Central memory CD8-positive, alpha-beta T cell (primary cell): Measurements from ENCODE around the gene VWA3B.

Experiments used
- ATAC-seq: fragments of 150-1000 bp; cut with Tn5 transposase; replicated peaks from 2 replicates; pipeline ENCODE4 v1.10.0; 2022; ENCODE audit warnings: mild to moderate bottlenecking, moderate FRiP score, moderate number of reproducible peaks; ENCODE audit not compliant: poor library complexity, severe bottlenecking; ENCODE audit errors: extremely low read depth
- DNase-seq, 2 donors: peaks; one replicate each; pipeline ENCODE4 v3.0.0; 2021; ENCODE audit warnings: low spot score in 2 of 2
- H3K27ac Mint-ChIP-seq: one replicate; pipeline ENCODE4 v1.8.0; 2022; ENCODE audit warnings: low read depth, mild to moderate bottlenecking, moderate library complexity, mixed read lengths
- H3K27me3 Mint-ChIP-seq: one replicate; pipeline ENCODE4 v1.8.0; 2022; ENCODE audit warnings: mixed read lengths
- H3K36me3 Mint-ChIP-seq: one replicate; pipeline ENCODE4 v1.8.0; 2022; ENCODE audit warnings: mild to moderate bottlenecking, moderate library complexity, mixed read lengths; ENCODE audit not compliant: insufficient read depth
- H3K4me1 Mint-ChIP-seq: one replicate; pipeline ENCODE4 v1.8.0; 2022; ENCODE audit warnings: mixed read lengths
- H3K4me3 Mint-ChIP-seq: one replicate; pipeline ENCODE4 v1.8.0; 2022; ENCODE audit warnings: mild to moderate bottlenecking, moderate library complexity, mixed read lengths
- H3K9me3 Mint-ChIP-seq: one replicate; pipeline ENCODE4 v1.8.0; 2022; ENCODE audit warnings: mixed read lengths

The VWA3B gene

DNA sequence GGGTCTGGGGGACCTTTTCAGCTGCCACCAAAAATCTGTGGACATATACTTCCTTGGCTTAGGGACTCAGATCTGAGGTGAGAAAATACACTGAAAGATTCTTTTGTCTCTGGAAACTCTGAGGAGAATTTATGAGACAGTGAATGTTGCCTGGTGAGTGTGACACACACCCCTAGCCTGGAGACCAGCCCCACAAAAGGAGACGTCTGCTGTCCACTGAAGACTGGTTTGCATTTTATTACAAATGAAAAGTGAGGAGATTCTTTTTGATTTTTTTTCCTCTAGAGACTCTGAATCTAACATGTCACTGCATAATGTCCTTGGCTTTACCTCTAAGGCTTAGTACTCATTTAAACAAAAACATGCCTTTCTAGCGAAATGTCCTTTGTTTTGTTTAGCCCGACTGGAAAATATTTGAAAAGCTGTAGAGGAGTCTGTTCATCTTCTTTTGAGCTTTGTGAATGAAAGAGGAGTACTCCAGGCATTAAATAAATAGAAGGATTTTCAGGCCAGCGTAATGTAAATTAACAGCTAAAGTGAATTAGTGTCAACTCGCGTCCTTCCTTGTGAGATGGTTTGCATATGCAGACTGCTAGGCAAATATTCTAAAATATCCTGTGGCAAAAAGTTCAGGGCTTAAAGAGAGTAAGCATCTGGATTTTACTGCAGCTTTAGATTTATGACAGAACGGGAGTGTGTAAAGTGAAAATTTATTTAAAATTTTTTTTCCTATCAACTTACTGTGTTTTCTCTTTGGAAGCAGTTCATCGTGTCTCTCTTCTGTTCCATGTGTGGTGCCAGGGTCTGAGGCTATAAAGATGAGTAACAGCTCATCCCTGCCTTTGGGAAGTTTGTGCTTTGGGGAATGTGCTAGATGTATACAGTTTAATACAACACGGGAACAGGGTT is 125.4 kb downstream of the VWA3B start:
- ATAC-seq = no peak
- no peak for DNase-seq
- Mint-ChIP-seq H3K27me3 (peaks cover 82% of the 10 kb centered on the region), H3K27ac (no peak overlapping the region), H3K36me3 (no peaks in the 10 kb centered on the region), H3K4me3 (no peak overlapping the region), H3K4me1 (no peaks in the 10 kb centered on the region), H3K9me3 (no peaks in the 10 kb centered on the region)

DNA sequence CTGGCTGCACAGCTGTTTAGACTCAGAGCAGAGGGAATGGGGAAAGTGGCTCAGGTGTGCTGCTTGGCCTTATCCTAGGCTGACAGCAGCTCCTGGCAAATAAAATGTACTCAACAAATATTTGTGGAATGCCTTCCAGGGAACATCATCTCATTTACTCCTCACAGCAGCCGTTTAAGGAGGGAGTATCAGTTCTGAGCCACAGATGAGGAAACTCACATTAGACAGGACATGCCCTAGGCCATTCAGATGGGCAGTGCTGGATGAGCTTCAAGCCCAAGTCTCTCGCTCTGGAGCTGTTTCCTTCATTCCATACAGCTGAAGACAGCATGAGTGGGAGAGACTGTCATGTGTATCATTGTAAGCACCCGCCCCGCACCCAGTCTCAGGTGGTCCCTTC is 129.6 kb downstream of the VWA3B start:
- Mint-ChIP-seq H3K9me3 (peaks cover 8% of the 10 kb centered on the region), H3K36me3 (no peaks in the 10 kb centered on the region), H3K4me3 (no peak overlapping the region), H3K27ac (no peak overlapping the region), H3K27me3 (peaks cover 88% of the 10 kb centered on the region), H3K4me1 (no peaks in the 10 kb centered on the region)
- DNase-seq (no peak), ATAC-seq (no peak)

DNA sequence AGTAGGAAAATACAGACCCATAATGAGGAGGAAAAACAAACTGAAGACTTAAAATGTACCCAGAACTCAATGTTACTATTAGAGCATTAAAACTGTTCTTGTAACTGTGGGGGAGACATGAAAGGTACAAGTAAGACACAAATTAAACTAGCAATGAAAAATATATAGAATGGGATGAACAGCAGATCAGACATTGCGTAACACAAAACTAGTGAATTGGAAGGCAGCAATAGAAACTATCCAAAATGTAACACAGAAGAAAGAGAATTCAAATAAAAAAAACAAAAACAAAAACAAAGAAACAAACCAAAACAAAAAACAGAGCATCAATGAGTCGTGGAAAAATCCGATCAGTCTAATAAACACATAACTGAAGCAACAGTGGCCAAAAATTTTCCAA is 132.2 kb downstream of the VWA3B start:
- peaks cover 92% of the 10 kb centered on the region for H3K27me3 Mint-ChIP-seq
- no peak overlapping the region for H3K27ac Mint-ChIP-seq
- H3K9me3 Mint-ChIP-seq = peaks cover 8% of the 10 kb centered on the region
- no peaks in the 10 kb centered on the region for H3K4me1 Mint-ChIP-seq
- no peaks in the 10 kb centered on the region for H3K36me3 Mint-ChIP-seq
- ATAC-seq = no peak
- H3K4me3 Mint-ChIP-seq = no peak overlapping the region
- no peak for DNase-seq

GRCh38 chr2:98233941-98234340 is 147.0 kb downstream of the VWA3B start:
- H3K4me1 Mint-ChIP-seq = no peaks in the 10 kb centered on the region
- peaks cover 56% of the 10 kb centered on the region for H3K27me3 Mint-ChIP-seq
- ATAC-seq (no peak), DNase-seq (no peak)
- H3K36me3 Mint-ChIP-seq = no peaks in the 10 kb centered on the region
- H3K27ac Mint-ChIP-seq = no peak overlapping the region
- H3K4me3 Mint-ChIP-seq = no peak overlapping the region
- no peaks in the 10 kb centered on the region for H3K9me3 Mint-ChIP-seq

GRCh38 chr2:98234776-98235175 is 147.8 kb downstream of the VWA3B start:
- Mint-ChIP-seq H3K27me3 (peaks cover 57% of the 10 kb centered on the region), H3K9me3 (no peaks in the 10 kb centered on the region), H3K27ac (no peak overlapping the region), H3K36me3 (no peaks in the 10 kb centered on the region), H3K4me3 (no peak overlapping the region), H3K4me1 (no peaks in the 10 kb centered on the region)
- no peak for DNase-seq
- no peak for ATAC-seq

DNA sequence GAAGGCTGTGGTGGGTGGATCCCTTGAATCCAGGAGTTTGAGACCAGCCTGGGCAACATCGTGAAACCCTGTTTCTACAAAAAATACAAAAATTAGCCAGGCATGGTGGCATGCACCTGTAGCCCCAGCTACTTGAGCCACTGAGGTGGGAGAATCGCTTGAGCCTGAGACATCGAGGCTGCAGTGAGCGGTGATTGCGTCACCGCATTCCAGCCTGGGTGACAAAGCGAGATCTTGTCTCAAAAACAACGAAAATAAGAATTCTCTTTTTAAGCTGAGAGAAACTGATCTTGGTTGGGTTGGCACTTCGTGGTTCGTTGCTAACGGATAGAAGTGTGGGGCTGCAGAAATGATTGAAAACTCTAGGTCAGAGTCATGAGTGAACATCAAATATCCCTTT is 150.0 kb downstream of the VWA3B start:
- Mint-ChIP-seq H3K27ac (no peak overlapping the region), H3K9me3 (no peaks in the 10 kb centered on the region), H3K4me1 (no peaks in the 10 kb centered on the region), H3K27me3 (peaks cover 75% of the 10 kb centered on the region), H3K36me3 (no peaks in the 10 kb centered on the region), H3K4me3 (no peak overlapping the region)
- ATAC-seq (no peak), DNase-seq (no peak)

DNA sequence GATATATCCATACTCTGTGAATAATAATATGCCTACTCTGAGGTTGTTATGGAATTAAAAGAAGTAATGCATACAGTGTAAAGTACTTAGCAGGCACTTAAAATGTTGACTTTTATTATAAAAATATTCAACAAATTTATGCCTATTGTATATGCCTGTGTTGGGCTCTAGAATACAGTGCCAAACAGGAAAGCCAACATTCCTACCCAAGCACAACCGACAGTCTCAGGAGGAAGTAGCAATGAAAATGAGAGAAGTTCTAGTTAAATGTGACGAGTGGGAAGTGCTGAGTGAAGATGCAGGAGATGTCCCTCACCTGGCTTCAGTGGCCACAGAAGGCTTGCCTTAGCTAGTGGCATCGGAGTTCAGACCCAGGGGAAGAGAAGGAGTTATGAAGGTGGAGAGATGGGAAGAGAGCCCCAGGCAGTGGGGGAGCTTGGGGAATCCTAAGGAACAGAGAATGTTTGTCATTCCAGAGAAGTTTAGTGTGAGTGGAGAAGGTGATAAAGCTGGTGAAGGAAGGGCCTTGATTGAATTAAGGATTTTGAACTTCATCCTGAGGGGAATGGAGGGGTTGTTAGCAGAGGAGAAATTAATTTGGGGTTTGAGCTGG is 153.9 kb downstream of the VWA3B start:
- no peaks in the 10 kb centered on the region for H3K4me1 Mint-ChIP-seq
- DNase-seq (no peak), ATAC-seq (no peak)
- H3K36me3 Mint-ChIP-seq = no peaks in the 10 kb centered on the region
- no peaks in the 10 kb centered on the region for H3K9me3 Mint-ChIP-seq
- no peak overlapping the region for H3K4me3 Mint-ChIP-seq
- no peak overlapping the region for H3K27ac Mint-ChIP-seq
- peaks cover 70% of the 10 kb centered on the region for H3K27me3 Mint-ChIP-seq

GRCh38 chr2:98241592-98241991 is 154.6 kb downstream of the VWA3B start:
- Mint-ChIP-seq H3K36me3 (no peaks in the 10 kb centered on the region), H3K4me3 (no peak overlapping the region), H3K4me1 (no peaks in the 10 kb centered on the region), H3K9me3 (no peaks in the 10 kb centered on the region), H3K27me3 (peaks cover 64% of the 10 kb centered on the region), H3K27ac (no peak overlapping the region)
- DNase-seq (no peak), ATAC-seq (no peak)

DNA sequence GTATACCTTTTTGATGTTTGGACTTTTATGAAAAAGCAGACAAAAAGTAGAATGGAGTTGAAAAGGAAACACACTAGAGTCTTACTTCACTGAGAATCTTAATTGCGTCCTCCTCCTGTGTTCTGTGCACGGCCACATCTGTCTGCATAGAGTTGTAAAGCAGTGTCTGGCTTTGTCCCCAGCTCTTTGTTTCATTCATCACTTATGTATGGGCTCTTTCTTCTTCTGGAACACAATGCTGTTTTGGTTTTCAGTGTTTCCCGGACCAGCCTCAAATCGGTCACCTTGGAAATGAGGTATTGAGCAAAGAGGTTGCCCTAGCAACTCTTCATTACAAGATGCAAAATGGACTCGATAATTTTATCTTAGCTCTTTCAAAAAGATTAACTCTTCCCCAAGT is 155.0 kb downstream of the VWA3B start:
- Mint-ChIP-seq H3K4me3 (no peak overlapping the region), H3K27ac (no peak overlapping the region), H3K9me3 (no peaks in the 10 kb centered on the region), H3K36me3 (no peaks in the 10 kb centered on the region), H3K27me3 (peaks cover 60% of the 10 kb centered on the region), H3K4me1 (no peaks in the 10 kb centered on the region)
- DNase-seq = no peak
- no peak for ATAC-seq

DNA sequence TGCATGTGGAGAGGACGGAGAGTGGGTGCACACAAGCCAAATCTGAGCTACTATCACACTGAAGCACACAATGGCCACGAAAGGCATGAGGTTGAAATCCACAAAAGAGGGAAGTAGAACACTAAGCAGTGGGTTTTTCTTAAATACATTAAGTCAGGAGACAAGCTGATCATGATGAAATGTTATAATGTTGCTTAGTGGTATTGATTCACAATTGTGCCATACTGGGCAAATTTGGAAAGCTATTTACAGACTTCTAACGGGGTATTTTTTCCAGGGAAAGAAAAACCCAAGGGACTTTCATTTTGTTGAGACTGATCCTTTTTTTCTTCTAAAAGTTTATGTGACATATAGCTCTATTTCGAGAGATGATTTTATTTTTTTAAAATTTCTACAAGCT is 158.5 kb downstream of the VWA3B start:
- Mint-ChIP-seq H3K9me3 (peaks cover 10% of the 10 kb centered on the region), H3K27ac (no peak overlapping the region), H3K27me3 (peaks cover 56% of the 10 kb centered on the region), H3K4me3 (no peak overlapping the region), H3K4me1 (no peaks in the 10 kb centered on the region), H3K36me3 (no peaks in the 10 kb centered on the region)
- DNase-seq (no peak), ATAC-seq (no peak)

DNA sequence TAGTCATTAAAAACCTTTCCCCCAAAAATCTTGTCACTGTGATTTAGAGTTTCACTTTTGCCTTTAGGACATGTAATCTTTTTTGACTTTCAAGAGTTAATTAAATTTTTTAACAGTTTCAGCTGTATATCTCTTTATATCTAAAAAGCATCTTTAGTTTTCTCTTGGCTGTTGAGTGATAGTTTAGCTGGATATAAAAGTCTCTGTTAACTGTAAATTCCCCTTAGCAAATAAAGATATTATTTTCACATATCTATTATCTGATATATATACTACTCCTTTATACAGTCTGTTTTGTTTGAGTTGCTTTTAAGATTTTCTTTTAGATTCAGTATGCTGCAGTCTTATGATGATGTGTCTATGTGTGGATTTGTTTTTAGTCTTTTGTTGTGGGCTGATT is 160.4 kb downstream of the VWA3B start:
- no peak overlapping the region for H3K27ac Mint-ChIP-seq
- H3K4me1 Mint-ChIP-seq = no peaks in the 10 kb centered on the region
- no peaks in the 10 kb centered on the region for H3K36me3 Mint-ChIP-seq
- H3K4me3 Mint-ChIP-seq = no peak overlapping the region
- DNase-seq (no peak), ATAC-seq (no peak)
- H3K9me3 Mint-ChIP-seq = peaks cover 10% of the 10 kb centered on the region
- H3K27me3 Mint-ChIP-seq = peaks cover 38% of the 10 kb centered on the region

GRCh38 chr2:98252038-98252773 is 165.2 kb downstream of the VWA3B start:
- no peaks in the 10 kb centered on the region for H3K36me3 Mint-ChIP-seq
- H3K4me3 Mint-ChIP-seq = no peak overlapping the region
- peaks cover 10% of the 10 kb centered on the region for H3K9me3 Mint-ChIP-seq
- no peak overlapping the region for H3K27ac Mint-ChIP-seq
- no peaks in the 10 kb centered on the region for H3K4me1 Mint-ChIP-seq
- H3K27me3 Mint-ChIP-seq = peaks cover 32% of the 10 kb centered on the region
- no peak for ATAC-seq
- DNase-seq = no peak
